Neural cell (in vitro differentiated cells): ENCODE measurements around the gene COL5A1. TPM values are rescaled to one million over a fixed set of nuclear protein-coding genes. Genes with fewer than 3 reads are reported as not detected.

Experiments
- H2AFZ ChIP-seq: fragments of 200-600, 300-800 bp; sonication (generic), shearing (Covaris generic); 2 replicates; pipeline ENCODE4 v1.6.0; 2014; ENCODE audit warnings: low read depth, mild to moderate bottlenecking, antibody characterized with exemption, low read length, moderate library complexity
- H3F3A ChIP-seq: fragments of 200-600 bp; shearing (Covaris generic); 2 replicates; pipeline ENCODE4 v1.6.1; 2016; ENCODE audit warnings: mild to moderate bottlenecking, moderate library complexity, mixed read lengths, antibody characterized with exemption, low read length; ENCODE audit not compliant: insufficient read depth, poor library complexity, severe bottlenecking
- H3K27ac ChIP-seq: fragments of 200-600, 300-800 bp; sonication (generic), shearing (Covaris generic); 2 replicates; pipeline ENCODE4 v1.5.1; 2014; ENCODE audit warnings: mild to moderate bottlenecking, low read length, moderate library complexity
- H3K27me3 ChIP-seq: fragments of 300-800, 200-600 bp; sonication (generic), shearing (Covaris generic); 2 replicates; pipeline ENCODE4 v1.6.0; 2014; ENCODE audit warnings: mild to moderate bottlenecking, low read depth, low read length, moderate library complexity; ENCODE audit not compliant: insufficient read depth
- H3K36me3 ChIP-seq: fragments of 300-800, 200-600 bp; sonication (generic), shearing (Covaris generic); 2 replicates; pipeline ENCODE4 v1.5.1; 2014; ENCODE audit warnings: mild to moderate bottlenecking, antibody characterized with exemption, low read length, moderate library complexity; ENCODE audit not compliant: insufficient read depth
- H3K4me2 ChIP-seq: fragments of 300-800, 200-600 bp; sonication (generic), shearing (Covaris generic); 2 replicates; pipeline ENCODE4 v1.6.0; 2014; ENCODE audit warnings: mild to moderate bottlenecking, low read length
- H3K4me3 ChIP-seq: fragments of 300-800, 200-600 bp; sonication (generic), shearing (Covaris generic); 2 replicates; pipeline ENCODE4 v1.5.1; 2014; ENCODE audit warnings: mild to moderate bottlenecking, low read length, moderate library complexity
- H3K79me2 ChIP-seq: fragments of 200-600 bp; shearing (Covaris generic); replicated peaks from 2 replicates; pipeline ENCODE4 v1.6.0; 2014; ENCODE audit warnings: mild to moderate bottlenecking, low read length, moderate library complexity; ENCODE audit not compliant: insufficient read depth
- H3K9ac ChIP-seq: fragments of 300-800, 200-600 bp; sonication (generic), shearing (Covaris generic); 2 replicates; pipeline ENCODE4 v1.6.1; 2016; ENCODE audit warnings: mild to moderate bottlenecking, low read length, mixed read lengths
- H3K9me2 ChIP-seq: fragments of 200-600 bp; shearing (Covaris generic); 2 replicates; pipeline ENCODE4 v1.6.1; 2016; ENCODE audit warnings: mild to moderate bottlenecking, low read length, mixed read lengths; ENCODE audit not compliant: insufficient read depth
- H3K9me3 ChIP-seq: fragments of 200-600, 300-800 bp; sonication (generic), shearing (Covaris generic); 2 replicates; pipeline ENCODE4 v1.6.1; 2016; ENCODE audit warnings: mild to moderate bottlenecking, mixed run types, low read length, moderate library complexity, mixed read lengths
- H4K20me1 ChIP-seq: fragments of 200-600 bp; shearing (Covaris generic); 2 replicates; pipeline ENCODE4 v1.6.1; 2016; ENCODE audit warnings: mild to moderate bottlenecking, mixed run types; ENCODE audit not compliant: insufficient read depth
- EP300 ChIP-seq: fragments of 450-650 bp; conservative IDR thresholded peaks from 2 replicates; pipeline ENCODE4 v1.6.1; 2014; ENCODE audit warnings: antibody characterized with exemption, mild to moderate bottlenecking, moderate library complexity; ENCODE audit not compliant: poor library complexity, severe bottlenecking
- EZH2 ChIP-seq: fragments of 200-600, 300-800 bp; shearing (Covaris generic), sonication (generic); IDR thresholded peaks from 2 replicates; pipeline ENCODE4 v1.6.1; 2014; ENCODE audit warnings: antibody characterized with exemption, low read length, borderline replicate concordance, mild to moderate bottlenecking; ENCODE audit not compliant: insufficient read depth, poor library complexity, severe bottlenecking
- MXI1 ChIP-seq: fragments of 450-650 bp; conservative IDR thresholded peaks from 2 replicates; pipeline ENCODE4 v1.6.1; 2014; ENCODE audit warnings: antibody characterized with exemption, mild to moderate bottlenecking; ENCODE audit not compliant: poor library complexity, severe bottlenecking
- POLR2AphosphoS5 ChIP-seq: IDR thresholded peaks from 2 replicates; pipeline ENCODE4 v1.6.1; 2012
- RAD21 ChIP-seq: fragments of 450-650 bp; conservative IDR thresholded peaks from 2 replicates; pipeline ENCODE4 v1.6.1; 2014; ENCODE audit warnings: antibody characterized with exemption, mild to moderate bottlenecking, moderate library complexity
- SMC3 ChIP-seq: fragments of 450-650 bp; conservative IDR thresholded peaks from 2 replicates; pipeline ENCODE4 v1.6.1; 2014; ENCODE audit warnings: antibody characterized with exemption, mild to moderate bottlenecking, moderate library complexity; ENCODE audit not compliant: poor library complexity
- TAF1 ChIP-seq: IDR thresholded peaks from 2 replicates; pipeline ENCODE4 v1.6.1; 2012; ENCODE audit warnings: low read depth
- polyA plus RNA-seq: library from polyadenylated mRNA; depleted of rRNA; stranded (reverse); fragments of >200 nt; gene quantifications from 2 replicates; pipeline ENCODE4 v1.2.3, GENCODE V29; 2014
- TF ChIP-seq, protein P1 (sequence below): fragments of 450-650 bp; IDR thresholded peaks from 2 replicates; pipeline ENCODE4 v1.5.1; 2014; ENCODE audit warnings: antibody characterized with exemption, mild to moderate bottlenecking, moderate library complexity; ENCODE audit not compliant: poor library complexity, severe bottlenecking
- TF ChIP-seq, protein P2 (sequence below): IDR thresholded peaks from 2 replicates; pipeline ENCODE4 v1.6.1; 2012; ENCODE audit warnings: borderline replicate concordance

The COL5A1 gene
- polyA plus RNA-seq, 1 donor from 2014 or later, result not detected

DNA sequence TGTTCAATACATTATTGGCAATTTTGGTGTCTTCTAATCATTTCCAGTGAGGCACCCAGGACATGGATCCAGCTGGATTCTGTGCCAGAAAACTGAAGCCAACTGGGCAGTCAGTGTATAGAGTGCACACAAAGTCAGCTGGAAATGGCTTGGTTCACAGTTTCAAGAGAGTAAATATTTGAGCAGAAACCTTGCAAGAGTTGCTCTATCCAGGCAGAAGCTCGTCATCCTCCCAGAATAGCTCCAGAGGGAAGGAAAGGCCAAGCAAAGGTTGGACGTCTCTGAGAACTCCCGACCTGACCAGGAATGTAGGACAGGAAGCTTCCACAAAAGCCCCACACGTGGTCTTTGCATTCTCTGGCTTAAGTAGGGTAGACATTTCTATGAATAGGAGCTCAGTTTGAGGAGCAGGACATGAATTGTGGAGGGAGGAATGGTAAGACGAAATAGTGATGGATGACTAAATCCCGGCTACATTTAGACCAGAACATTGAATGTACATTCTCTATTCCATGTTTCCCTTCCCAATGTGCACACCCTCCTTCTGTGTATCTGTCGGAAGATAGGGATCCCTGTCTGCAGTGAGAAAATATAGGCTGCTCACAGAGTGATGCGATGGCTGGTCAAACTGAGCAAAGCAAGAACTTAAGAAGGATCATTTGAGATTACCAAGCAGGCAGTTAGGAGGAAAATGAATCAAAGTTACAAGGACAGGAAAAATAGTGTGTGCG, 166.3 kb downstream of the COL5A1 start:
- H3K4me3 ChIP-seq, result no peak overlapping the region
- H3K79me2 ChIP-seq, result no peaks in the 10 kb centered on the region
- H3K9me2 ChIP-seq, result no peaks in the 10 kb centered on the region
- no peaks in the 10 kb centered on the region for H3K27me3 ChIP-seq
- no peaks in the 10 kb centered on the region for H3F3A ChIP-seq
- H4K20me1 ChIP-seq, result no peaks in the 10 kb centered on the region
- H3K9me3 ChIP-seq, result no peaks in the 10 kb centered on the region
- no peaks in the 10 kb centered on the region for H3K36me3 ChIP-seq
- no peak overlapping the region for H2AFZ ChIP-seq
- no peak overlapping the region for H3K27ac ChIP-seq
- no peak overlapping the region for H3K9ac ChIP-seq
- no peak for TF ChIP-seq MXI1
- TF ChIP-seq EP300, result no peak
- TF ChIP-seq TAF1, result no peak
- TF ChIP-seq RAD21, result no peak
- TF ChIP-seq, protein P1, sequence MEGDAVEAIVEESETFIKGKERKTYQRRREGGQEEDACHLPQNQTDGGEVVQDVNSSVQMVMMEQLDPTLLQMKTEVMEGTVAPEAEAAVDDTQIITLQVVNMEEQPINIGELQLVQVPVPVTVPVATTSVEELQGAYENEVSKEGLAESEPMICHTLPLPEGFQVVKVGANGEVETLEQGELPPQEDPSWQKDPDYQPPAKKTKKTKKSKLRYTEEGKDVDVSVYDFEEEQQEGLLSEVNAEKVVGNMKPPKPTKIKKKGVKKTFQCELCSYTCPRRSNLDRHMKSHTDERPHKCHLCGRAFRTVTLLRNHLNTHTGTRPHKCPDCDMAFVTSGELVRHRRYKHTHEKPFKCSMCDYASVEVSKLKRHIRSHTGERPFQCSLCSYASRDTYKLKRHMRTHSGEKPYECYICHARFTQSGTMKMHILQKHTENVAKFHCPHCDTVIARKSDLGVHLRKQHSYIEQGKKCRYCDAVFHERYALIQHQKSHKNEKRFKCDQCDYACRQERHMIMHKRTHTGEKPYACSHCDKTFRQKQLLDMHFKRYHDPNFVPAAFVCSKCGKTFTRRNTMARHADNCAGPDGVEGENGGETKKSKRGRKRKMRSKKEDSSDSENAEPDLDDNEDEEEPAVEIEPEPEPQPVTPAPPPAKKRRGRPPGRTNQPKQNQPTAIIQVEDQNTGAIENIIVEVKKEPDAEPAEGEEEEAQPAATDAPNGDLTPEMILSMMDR, result no peak
- TF ChIP-seq SMC3, result no peak
- TF ChIP-seq, protein P2, sequence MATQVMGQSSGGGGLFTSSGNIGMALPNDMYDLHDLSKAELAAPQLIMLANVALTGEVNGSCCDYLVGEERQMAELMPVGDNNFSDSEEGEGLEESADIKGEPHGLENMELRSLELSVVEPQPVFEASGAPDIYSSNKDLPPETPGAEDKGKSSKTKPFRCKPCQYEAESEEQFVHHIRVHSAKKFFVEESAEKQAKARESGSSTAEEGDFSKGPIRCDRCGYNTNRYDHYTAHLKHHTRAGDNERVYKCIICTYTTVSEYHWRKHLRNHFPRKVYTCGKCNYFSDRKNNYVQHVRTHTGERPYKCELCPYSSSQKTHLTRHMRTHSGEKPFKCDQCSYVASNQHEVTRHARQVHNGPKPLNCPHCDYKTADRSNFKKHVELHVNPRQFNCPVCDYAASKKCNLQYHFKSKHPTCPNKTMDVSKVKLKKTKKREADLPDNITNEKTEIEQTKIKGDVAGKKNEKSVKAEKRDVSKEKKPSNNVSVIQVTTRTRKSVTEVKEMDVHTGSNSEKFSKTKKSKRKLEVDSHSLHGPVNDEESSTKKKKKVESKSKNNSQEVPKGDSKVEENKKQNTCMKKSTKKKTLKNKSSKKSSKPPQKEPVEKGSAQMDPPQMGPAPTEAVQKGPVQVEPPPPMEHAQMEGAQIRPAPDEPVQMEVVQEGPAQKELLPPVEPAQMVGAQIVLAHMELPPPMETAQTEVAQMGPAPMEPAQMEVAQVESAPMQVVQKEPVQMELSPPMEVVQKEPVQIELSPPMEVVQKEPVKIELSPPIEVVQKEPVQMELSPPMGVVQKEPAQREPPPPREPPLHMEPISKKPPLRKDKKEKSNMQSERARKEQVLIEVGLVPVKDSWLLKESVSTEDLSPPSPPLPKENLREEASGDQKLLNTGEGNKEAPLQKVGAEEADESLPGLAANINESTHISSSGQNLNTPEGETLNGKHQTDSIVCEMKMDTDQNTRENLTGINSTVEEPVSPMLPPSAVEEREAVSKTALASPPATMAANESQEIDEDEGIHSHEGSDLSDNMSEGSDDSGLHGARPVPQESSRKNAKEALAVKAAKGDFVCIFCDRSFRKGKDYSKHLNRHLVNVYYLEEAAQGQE, result no peak
- no peak for TF ChIP-seq EZH2
- TF ChIP-seq POLR2AphosphoS5, result no peak
- H3K4me2 ChIP-seq, result no peak overlapping the region

DNA sequence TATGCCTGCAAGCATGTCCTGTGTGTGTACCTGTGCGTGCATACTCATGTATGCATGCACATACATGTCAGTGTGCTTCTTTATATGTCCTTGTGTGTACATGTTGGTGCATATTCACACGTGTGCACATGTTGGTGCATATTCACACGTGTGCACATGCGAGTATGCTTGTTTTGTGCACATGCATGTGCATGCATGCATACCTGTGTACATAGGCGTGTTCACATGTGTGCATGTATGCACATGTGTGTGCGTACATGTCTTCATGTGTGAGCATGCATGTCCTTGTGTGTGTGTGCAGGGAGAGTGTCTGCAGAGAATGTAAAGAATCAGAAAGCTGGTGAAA, 166.8 kb downstream of the COL5A1 start:
- H3K9ac ChIP-seq, result no peak overlapping the region
- H3K27ac ChIP-seq, result no peak overlapping the region
- no peaks in the 10 kb centered on the region for H3K79me2 ChIP-seq
- H3K36me3 ChIP-seq, result no peaks in the 10 kb centered on the region
- TF ChIP-seq RAD21 (no peak), POLR2AphosphoS5 (no peak), SMC3 (no peak), EZH2 (no peak), MXI1 (no peak), TAF1 (no peak), EP300 (no peak)
- TF ChIP-seq, protein P2, result no peak
- TF ChIP-seq, protein P1, result no peak
- no peak overlapping the region for H3K4me2 ChIP-seq
- no peaks in the 10 kb centered on the region for H3F3A ChIP-seq
- H3K9me3 ChIP-seq, result no peaks in the 10 kb centered on the region
- H4K20me1 ChIP-seq, result no peaks in the 10 kb centered on the region
- H2AFZ ChIP-seq, result no peak overlapping the region
- no peak overlapping the region for H3K4me3 ChIP-seq
- H3K9me2 ChIP-seq, result no peaks in the 10 kb centered on the region
- no peaks in the 10 kb centered on the region for H3K27me3 ChIP-seq
